Left lung (tissue), 10 donors: ENCODE results near the gene NUP160. TPM values are rescaled to one million over a fixed set of nuclear protein-coding genes. Genes with fewer than 3 reads are reported as not detected.

Experiments
- ATAC-seq: fragments of 200-7000 bp; cut with Tn5 transposase; one replicate; pipeline ENCODE4 v1.9.1; 2020; ENCODE audit warnings: moderate library complexity
- DNase-seq, 4 donors: peaks; one replicate each; pipeline ENCODE4 v3.0.0-alpha.2; 2013 to 2020
- H3K27ac ChIP-seq, 2 donors: fragments of 200-600 bp; sonication (generic) in 1 of 2; one replicate each; pipeline versions ENCODE4 v1.5.0 to v1.8.0; 2020 to 2021
- H3K27me3 ChIP-seq, 2 donors: fragments of 200-600 bp; sonication (generic) in 1 of 2; one replicate each; pipeline versions ENCODE4 v1.5.0 to v1.8.0; 2020 to 2021
- H3K36me3 ChIP-seq, 2 donors: fragments of 200-600 bp; sonication (generic) in 1 of 2; one replicate each; pipeline versions ENCODE4 v1.5.0 to v1.8.0; 2020 to 2021
- H3K4me1 ChIP-seq, 2 donors: fragments of 200-600 bp; one replicate each; pipeline ENCODE4 v1.8.0; 2021
- H3K4me3 ChIP-seq, 2 donors: fragments of 200-600 bp; sonication (generic) in 1 of 2; one replicate each; pipeline versions ENCODE4 v1.5.0 to v1.8.0; 2020 to 2021; ENCODE audit warnings: mild to moderate bottlenecking in 1 of 2
- H3K9me3 ChIP-seq, 2 donors: fragments of 200-600 bp; sonication (generic) in 1 of 2; one replicate each; pipeline versions ENCODE4 v1.5.0 to v1.8.0; 2020 to 2021
- intact Hi-C, 2 donors: fragments of 100-400 bp; cut with DNase I; formaldehyde crosslinking; loops; one replicate each; pipeline versions ENCODE4 v1.11.2 to v1.14.2; 2022
- polyA plus RNA-seq, 6 donors: library from polyadenylated mRNA; unstranded; fragments of 120-200 nt; gene quantifications; one replicate each; pipeline ENCODE4 v1.2.1, GENCODE V29; 2013; ENCODE audit not compliant: insufficient read length in 6 of 6
- total RNA-seq, 2 donors: library from RNA; stranded (reverse); fragmentation: NEBNext Ultra II Directional; extraction: Animal tissue kit (Norgen Biotek cat#: 25700); gene quantifications; one replicate each; pipeline ENCODE4 v1.2.1, GENCODE V29; 2021
- TF ChIP-seq, protein P1 (sequence below), 2 donors: fragments of 200-600 bp; sonication (generic) in 1 of 2; IDR thresholded peaks; one replicate each; pipeline versions ENCODE4 v1.5.0 to v1.8.0; 2021; ENCODE audit warnings: antibody characterized with exemption in 2 of 2
- donor health status: DM: no; HTN: yes; CAD: no.
- donor health status: DM: no; HTN: no; CAD: no.

The NUP160 gene
- total and polyA plus RNA-seq, 8 donors = 31.9 to 84.7 (median 75.6) TPM

- H3K27ac ChIP-seq = no peak overlapping the region
- ATAC-seq (no peak), DNase-seq (no peak)
- intact Hi-C loops = no loop called here
- no peak overlapping the region for H3K4me3 ChIP-seq
- TF ChIP-seq, protein P1, sequence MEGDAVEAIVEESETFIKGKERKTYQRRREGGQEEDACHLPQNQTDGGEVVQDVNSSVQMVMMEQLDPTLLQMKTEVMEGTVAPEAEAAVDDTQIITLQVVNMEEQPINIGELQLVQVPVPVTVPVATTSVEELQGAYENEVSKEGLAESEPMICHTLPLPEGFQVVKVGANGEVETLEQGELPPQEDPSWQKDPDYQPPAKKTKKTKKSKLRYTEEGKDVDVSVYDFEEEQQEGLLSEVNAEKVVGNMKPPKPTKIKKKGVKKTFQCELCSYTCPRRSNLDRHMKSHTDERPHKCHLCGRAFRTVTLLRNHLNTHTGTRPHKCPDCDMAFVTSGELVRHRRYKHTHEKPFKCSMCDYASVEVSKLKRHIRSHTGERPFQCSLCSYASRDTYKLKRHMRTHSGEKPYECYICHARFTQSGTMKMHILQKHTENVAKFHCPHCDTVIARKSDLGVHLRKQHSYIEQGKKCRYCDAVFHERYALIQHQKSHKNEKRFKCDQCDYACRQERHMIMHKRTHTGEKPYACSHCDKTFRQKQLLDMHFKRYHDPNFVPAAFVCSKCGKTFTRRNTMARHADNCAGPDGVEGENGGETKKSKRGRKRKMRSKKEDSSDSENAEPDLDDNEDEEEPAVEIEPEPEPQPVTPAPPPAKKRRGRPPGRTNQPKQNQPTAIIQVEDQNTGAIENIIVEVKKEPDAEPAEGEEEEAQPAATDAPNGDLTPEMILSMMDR (IDR thresholded peaks at IDR 0.05) = no peak
- no peaks in the 10 kb centered on the region for H3K4me1 ChIP-seq
- no peaks in the 10 kb centered on the region for H3K27me3 ChIP-seq
- no peaks in the 10 kb centered on the region for H3K9me3 ChIP-seq
- H3K36me3 ChIP-seq = peaks cover 0 to 100% of the 10 kb centered on the region in 2 donors
Measured at GRCh38 chr11:47788181-47788580, 60.0 kb downstream of the NUP160 start.

DNA sequence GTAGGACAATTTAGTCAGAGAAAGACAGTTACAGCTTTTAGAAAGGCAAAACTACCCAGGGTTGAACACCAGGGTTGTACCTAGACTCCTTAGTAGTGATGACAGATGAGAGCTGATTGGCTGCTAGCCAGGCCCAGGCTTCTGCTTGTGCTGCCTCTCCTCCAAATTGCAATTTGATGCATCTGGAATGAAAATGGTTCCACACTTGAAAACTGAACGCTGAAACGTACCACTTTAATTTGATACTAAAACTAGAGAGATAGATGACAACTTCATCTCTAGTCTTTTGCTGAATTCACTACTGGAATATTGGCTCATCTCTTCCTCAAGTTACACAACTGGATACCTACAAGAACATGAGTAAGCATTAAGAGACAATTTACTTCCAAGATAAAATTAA lies 61.8 kb downstream of the NUP160 start:
- H3K4me1 ChIP-seq = no peaks in the 10 kb centered on the region

DNA sequence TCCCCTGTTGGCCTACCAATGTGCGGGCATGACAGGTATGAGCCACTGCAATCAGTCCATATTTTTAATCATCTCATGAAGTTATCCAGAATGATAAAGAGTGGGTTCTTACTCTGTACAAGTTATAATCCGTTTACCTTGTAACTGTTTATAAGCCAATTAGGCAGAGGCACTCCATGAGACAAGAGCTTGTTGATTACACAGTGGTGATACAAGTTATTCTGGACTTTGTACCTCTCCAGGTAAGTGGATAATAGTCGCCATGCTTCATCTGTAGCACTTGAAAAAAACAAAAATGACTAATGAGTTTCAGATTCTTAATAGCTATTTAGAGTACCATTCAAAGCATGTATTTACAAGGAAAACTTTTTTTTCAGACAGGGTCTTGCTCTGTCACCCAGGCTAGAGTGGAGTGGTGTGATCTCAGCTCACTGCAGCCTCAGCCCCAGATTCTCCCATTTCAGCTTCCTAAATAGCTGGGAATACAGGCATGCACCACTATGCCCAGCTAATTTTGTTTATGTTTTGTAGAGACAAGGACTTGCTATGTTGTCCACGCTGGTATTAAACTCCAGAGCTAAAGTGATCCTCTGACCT lies 63.3 kb downstream of the NUP160 start:
- Histone ChIP-seq H3K9me3 (no peaks in the 10 kb centered on the region), H3K4me3 (no peak overlapping the region), H3K27ac (no peak overlapping the region), H3K36me3 (peaks cover 0 to 99% of the 10 kb centered on the region in 2 donors), H3K4me1 (no peaks in the 10 kb centered on the region), H3K27me3 (no peaks in the 10 kb centered on the region)
- DNase-seq (no peak), ATAC-seq (peak; percentile 64)
- TF ChIP-seq, protein P1 (IDR thresholded peaks at IDR 0.05) = no peak
- intact Hi-C loops = no loop called here

More for the DNA sequence above, 61.8 kb downstream of the NUP160 start:
- intact Hi-C loops = no loop called here
- H3K9me3 ChIP-seq = no peaks in the 10 kb centered on the region
- H3K27ac ChIP-seq = no peak overlapping the region
- peaks cover 0 to 99% of the 10 kb centered on the region in 2 donors for H3K36me3 ChIP-seq
- DNase-seq = no peak
- ATAC-seq = no peak
- H3K27me3 ChIP-seq = no peaks in the 10 kb centered on the region
- TF ChIP-seq, protein P1 (IDR thresholded peaks at IDR 0.05) = no peak
- no peak overlapping the region for H3K4me3 ChIP-seq

DNA sequence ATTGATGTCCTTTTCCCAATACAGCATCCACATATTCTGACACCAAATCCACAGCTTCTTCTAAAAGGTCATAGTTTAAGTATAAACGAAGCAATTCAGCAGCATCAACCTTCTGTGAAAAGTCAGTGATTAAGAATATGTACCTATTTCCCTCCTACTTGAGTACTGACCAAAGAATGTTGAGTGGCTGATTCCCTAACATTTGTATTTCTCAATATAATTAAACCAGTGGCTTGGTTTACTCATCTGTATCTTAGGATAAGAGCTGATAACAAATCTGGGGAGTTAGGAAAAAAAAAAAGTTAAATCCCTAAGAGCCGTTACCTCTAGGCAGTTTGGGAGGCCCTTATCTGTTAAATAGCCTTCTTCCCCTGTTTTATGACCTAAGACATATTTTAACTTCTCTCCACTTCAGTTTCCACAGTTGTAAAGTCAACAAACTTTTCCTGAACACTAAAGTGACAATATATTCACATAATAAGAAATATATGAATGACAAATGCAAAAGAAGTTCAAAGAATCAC lies 65.0 kb downstream of the NUP160 start:
- H3K36me3 ChIP-seq = peaks cover 0 to 99% of the 10 kb centered on the region in 2 donors
- no peak overlapping the region for H3K4me3 ChIP-seq
- no peaks in the 10 kb centered on the region for H3K4me1 ChIP-seq
- TF ChIP-seq, protein P1 (IDR thresholded peaks at IDR 0.05) = no peak
- intact Hi-C loops = no loop called here
- no peak for DNase-seq
- ATAC-seq = peak; percentile 62
- H3K27me3 ChIP-seq = no peaks in the 10 kb centered on the region
- no peaks in the 10 kb centered on the region for H3K9me3 ChIP-seq
- H3K27ac ChIP-seq = no peak overlapping the region

- TF ChIP-seq, protein P1 (IDR thresholded peaks at IDR 0.05) = no peak
- Histone ChIP-seq H3K4me1 (no peaks in the 10 kb centered on the region), H3K4me3 (no peak overlapping the region), H3K27me3 (no peaks in the 10 kb centered on the region), H3K36me3 (peaks cover 0 to 91% of the 10 kb centered on the region in 2 donors), H3K9me3 (no peaks in the 10 kb centered on the region), H3K27ac (no peak overlapping the region)
- ATAC-seq (no peak), DNase-seq (no peak)
- intact Hi-C loops = no loop called here
Measured at GRCh38 chr11:47778878-47779483, 69.2 kb downstream of the NUP160 start.
